KG1 (cell line): Measurements from ENCODE around the gene ERBIN.
"Not testable (repeated sequence)": the region's sequence is repeated elsewhere in the genome, so short reads cannot be mapped to it uniquely, and the experiment has no call there.

ENCODE experiments used
- DNase-seq: peaks from one replicate; lab custom pipeline; 2025; lab: John Stamatoyannopoulos, UW

Gene ERBIN

DNA sequence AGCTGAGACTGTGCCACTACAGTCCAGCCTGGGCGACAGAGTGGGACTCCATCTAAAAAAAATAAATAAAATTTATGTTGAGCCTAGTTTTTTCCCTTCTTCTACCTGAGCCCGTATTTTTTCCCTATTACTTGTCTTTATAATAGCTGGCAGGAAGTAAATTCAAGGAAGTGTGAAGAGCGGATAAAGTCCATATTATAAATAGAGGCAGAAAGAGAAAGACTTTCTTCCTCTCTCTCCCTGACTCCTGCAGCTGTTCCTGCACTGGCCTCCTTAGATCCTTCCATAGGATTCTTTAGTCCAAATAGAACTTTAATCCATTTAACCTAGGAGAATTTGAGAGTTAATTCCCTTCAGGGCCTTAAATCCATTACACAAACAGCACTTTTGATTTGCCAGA lies 10.3 kb upstream of the ERBIN start:
- DNase-seq, result no peak

DNA sequence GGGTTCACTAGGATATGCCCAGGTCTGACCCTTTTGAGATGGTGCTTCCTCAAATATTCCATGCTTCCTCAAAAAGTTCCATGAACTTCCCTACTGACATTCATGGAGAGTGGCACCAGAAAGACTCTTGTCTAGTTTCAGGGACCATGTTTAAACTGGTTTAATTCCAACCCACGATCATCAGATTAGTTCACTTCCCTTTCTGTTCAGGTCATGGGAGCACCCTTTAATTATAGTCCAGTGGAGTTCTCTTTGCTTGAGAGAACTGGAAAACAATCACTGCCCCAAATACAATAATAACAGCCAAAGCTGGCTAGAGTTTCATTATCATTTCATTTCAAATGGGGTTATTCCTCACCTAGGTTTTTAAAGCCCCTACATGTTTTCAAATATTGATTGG lies 9.7 kb upstream of the ERBIN start:
- no peak for DNase-seq

DNA sequence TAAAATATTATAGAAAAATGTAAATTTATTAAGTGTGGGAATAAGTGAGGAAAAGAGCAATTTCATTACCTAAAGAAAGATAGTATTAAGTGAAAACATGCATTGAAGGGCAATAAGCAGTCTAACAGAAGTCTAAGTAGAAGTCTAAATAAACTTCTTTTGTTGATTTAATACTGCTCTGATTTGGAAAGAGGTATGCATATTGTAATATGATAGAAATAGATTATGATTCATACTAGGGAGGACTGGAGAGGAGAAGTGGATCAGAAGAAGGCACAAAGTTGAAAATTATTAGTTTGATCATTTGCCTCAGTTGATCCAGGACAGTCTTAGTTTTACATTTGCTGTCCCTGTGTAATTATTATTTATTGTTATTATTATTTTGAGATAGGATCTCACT lies 6.6 kb upstream of the ERBIN start:
- no peak for DNase-seq

DNA sequence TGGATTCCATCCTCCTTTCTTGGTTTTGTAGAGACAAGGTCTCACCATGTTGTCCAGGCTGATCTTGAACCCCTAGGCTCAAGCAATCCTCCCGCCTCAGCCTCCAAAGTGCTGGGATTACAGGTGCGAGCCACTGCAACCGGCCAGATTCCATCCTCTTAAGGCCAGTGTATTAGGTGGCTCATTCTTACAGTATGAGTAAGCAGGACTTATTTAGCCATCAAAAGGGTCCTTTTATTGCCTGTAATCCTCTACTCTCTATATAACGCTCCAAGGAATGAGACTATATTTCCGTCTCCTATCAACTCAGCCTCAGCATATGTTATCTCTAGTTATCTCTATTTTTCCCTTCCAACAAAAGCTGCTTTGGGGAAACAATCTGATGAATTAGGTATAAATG lies 3.0 kb upstream of the ERBIN start:
- DNase-seq, result no peak

DNA sequence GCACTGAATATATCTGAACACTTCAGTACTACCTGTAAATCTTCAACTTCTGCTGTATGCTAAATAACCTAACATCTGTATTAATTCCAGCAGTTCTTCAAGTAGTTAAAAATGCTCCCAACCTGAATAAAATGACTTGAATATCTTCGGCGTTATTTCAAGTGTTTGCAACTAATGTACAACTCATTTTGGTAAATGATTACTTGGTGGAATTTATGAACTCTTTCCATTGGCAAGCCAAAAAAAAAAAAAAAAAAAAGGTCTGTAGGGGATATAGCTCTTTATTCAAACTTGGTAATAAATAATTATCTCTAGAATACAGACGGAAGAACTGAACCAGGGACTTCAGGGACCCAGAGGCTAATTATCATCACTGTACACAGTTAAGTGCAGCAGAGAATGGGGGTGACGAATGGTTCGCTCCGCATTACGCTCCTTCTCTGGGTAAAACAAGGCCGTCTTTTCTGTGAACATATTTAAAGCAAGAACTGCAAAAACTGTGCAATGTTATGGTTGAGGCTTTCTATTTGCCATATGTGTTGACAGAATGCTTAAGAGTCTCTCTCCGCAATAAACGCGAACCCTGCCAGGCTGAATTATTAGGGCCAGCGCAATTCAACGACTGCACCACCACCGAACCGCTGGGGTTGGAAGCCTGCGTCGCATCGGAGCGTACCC lies 1.9 kb upstream of the ERBIN start:
- no peak for DNase-seq

DNA sequence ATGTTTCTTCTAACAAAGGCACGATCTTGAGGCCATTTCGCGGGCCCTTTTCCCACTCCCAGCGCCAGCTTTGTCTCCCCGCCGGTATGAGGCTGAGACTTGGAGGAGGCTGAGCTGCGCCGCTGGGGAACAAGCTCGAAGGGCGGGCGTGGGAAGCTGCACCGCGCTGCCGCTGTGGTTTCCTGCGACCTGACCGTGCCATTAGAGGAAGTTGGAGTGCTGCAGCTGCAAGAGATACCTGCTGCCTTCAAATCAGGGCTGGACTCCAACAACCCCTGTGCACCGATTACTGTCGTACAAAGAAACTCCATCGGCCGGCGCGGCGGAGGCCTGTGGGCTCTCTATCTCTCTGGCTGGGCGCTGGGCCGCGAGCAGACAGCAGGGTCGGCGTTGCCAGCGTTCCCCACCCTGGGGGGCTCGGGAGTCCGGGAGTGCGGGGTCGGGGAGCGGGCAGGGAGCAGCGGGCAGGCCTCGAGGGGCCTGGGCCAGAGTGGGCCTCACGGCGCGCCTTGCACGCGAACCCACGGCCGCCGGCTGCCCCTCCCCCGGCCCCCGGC lies 1.3 kb upstream of the ERBIN start:
- peak; percentile 85 for DNase-seq

DNA sequence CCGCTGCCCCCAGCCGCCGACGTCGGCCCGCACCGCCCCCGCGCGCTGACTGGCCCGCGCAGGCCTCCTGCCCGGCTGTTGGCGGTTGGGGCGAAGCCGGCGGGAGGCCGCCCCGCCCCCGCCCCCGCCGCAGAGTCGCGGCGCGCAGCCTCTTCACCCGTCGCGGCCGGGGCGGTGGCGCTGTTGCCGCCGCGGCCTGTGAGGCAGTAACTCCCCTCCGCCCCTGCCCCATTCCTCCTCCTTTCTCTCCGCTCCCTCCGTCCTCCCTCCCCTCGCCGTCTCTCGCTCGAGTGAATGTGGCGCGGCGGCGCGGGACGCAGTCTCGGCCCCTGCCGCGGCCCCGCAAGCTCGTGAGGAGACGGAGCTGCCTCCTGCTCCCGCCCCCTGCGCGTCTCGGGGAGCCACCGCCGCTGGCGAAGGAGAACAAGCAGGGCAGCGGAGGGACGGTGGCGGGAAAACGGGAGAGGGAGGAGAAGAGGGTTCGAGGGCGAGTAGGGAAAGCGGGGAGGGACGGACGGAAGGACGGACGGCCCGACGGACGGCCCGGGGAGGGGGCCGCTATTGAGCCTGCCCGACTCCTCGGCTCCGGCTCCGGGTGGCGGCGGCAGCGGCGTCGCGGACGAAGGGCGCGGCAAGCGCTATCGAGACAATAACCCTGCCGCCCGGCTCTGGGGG lies 637 bp upstream of the ERBIN start:
- peak; percentile 56 for DNase-seq

DNA sequence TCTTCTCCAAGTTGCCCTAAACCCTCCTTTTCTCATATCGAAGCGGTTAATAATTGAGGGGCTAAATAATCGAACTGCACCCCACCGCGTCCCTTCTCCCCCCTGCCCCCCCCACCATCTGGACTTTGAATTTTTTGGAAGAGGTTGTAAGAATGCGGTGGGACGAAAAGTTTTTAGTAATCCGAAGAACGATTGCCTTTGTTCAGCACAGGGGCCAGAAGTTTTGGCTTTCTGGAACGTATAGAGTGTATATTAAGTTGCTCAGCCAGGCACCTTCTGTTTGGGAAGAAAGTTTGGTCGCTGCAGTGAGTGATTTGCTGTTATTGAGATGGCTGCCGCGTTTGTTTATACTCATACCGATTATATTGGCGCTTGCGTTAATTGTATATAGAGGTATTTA lies 518 bp downstream of the ERBIN start:
- peak; percentile 25 for DNase-seq

DNA sequence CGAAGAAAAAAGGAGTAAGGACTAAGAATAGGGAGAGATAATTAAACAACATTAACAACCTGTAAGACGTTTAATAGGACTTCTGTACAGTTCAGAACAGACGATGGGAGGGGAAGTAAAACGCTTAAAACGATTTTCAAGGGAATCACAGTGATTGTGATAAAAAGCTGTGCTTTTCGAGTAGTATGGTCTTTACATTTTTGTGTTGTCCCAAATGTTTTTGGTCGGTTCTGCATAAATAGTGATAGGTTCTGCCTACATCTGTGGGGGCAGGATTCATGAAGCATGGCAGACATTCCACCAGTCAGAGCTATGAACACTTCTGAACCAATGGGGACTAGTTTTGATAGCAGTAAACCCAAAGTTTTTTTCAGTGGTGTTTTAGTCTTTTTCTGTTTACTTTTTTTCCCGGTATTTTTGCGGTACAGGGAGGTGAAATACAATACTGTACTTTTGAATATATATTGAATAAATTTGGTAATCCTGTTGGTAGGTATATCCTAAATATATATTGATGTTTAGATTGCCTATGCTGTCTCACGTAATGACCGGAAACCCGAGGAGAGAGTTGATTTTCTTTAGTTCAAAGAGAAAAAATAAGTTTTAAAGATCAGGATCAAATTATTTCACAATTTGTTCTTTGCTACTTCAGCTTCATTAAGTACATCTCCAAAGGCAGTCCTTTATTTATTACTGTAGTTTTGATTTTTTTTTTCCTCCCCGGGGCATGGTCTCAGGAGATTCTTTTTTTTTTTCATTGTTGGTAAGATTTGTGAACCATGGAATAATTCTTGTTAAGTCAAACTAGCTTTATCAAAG lies 1.3 kb downstream of the ERBIN start:
- peak; percentile 40 for DNase-seq

DNA sequence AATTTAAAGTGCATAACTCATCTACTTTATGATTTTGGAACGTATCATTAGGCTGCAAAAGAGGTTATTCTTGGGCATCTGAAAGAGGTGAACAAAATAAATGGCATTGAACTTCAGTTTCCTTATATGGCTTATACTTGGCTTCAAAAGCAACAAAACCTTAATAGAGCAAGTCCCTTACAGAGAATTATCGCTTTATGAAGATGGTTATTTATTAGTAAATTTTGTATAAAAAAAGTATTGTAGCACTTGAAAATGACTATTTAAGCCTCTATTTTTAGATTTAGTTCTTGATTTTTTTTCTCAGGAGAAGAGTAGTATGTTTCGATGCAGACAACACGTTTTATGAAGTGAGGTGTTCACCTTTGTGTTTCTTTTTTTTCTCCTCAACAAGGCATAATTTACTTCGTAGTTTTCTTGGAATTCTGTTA lies 2.0 kb downstream of the ERBIN start:
- no peak for DNase-seq

DNA sequence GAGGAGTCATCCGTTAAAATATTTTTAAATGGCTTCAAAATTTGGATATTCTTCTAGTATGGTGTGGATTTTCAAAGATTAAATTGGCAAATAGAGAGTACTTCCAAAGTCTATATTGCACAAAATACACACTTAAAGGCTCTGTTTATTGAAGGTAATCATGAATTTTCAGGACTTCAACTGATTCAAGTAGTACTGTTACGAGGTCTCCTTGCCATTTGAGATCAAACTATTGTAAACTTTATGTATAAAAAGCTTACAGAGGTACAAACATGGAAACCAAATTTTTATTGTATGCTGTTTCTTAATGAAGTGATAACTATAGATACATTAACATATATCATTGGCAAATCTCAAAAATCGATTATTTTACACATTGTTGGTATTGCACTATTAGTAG lies 2.5 kb downstream of the ERBIN start:
- DNase-seq, result no peak

DNA sequence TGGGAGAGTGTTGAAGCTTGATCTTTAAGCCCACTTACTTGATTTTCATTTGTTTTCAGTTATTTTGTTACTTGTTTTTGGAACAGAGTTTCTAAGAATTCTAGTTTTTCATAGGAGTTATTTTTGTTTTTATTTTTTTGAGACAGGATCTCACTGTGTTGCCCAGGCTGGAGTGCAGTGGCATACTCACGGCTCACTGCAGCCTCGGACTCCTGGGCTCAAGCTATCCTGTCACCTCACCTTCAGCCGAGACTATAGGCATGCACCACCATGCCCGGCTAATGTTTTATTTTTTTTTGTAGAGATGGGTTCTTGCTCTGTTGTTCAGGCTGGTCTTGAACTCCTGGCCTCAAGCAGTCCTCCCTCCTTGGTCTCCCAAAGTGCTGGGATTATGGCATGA lies 6.3 kb downstream of the ERBIN start:
- DNase-seq, result no peak

DNA sequence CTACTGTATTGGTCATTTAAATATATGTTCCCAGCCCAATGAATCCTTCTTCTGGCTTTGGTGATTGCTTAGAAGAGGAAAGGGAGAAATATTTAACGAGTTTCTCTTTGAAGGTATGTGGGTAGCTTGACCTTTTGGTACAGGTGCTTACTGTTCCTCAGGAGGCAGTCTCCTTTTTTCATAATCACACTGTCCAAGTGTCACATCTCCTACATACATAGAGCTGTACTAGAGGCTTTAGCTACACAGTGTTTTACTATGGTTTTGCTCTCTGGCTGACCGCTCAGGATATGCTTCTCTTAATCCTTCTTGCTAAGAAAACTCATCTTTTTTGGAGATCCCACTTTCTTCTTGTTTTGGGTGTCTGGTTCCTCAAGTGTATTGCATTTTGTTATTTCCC lies 6.9 kb downstream of the ERBIN start:
- no peak for DNase-seq

DNA sequence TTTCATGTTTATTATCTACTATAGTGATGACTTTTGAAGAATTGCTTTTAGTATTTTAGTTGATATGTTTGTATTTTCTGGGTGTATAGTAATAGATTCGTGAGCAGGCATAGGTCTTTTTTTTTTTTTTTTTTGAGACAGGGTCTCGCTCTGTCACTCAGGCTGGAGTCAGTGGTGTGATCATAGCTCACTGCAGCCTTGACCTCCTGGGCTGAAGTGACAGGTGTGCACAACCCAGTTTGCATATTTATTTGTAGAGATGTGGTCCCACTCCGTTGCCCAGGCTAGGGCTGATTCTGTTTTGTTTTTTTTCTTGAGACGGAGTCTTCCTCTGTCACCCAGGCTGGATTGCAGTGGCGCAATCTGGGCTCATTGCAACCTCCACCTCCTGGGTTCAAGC lies 11.9 kb downstream of the ERBIN start:
- DNase-seq, result no peak

DNA sequence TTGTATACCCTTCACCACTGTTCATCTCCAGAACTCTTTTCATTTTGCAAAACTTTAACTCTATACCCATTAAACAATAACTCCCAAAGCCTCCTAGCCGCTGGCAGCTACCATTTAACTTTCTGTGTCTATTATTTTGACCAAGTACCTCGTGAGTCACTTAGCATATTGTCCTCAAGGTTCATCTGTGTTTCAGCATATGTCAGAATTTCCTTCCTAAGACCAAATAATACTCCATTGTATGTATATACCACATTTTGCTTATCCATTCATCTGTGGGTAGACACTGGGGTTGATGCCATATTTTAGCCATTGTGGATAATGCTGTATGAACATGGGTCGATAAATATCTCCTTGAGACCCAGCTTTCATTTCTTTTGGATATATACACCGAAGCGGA lies 17.4 kb downstream of the ERBIN start:
- DNase-seq, result no peak

DNA sequence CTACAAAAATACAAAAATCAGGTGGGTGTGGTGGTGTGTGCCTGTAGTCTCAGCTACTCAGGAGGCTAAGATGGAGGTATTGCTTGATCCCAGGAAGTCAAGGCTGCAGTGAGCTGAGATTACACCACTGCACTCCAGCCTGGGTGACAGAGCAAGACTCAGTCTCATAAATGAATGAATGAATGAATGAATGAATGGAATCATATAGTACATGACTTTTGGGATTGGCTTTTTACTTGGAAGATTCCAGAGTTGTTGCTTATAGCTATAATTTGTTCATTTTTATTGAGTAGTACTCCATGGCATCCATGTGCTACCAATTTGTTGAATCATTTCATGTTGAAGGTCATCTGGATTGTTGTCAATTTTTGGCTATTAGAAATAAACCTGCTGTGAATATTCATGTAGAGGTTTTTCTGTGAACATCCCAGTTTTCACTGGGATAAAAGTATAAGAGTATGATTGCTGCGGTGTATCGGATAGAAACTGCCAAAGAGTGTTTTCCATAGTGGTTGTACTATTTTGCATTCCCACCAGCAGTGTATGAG lies 19.9 kb downstream of the ERBIN start:
- no peak for DNase-seq

DNA sequence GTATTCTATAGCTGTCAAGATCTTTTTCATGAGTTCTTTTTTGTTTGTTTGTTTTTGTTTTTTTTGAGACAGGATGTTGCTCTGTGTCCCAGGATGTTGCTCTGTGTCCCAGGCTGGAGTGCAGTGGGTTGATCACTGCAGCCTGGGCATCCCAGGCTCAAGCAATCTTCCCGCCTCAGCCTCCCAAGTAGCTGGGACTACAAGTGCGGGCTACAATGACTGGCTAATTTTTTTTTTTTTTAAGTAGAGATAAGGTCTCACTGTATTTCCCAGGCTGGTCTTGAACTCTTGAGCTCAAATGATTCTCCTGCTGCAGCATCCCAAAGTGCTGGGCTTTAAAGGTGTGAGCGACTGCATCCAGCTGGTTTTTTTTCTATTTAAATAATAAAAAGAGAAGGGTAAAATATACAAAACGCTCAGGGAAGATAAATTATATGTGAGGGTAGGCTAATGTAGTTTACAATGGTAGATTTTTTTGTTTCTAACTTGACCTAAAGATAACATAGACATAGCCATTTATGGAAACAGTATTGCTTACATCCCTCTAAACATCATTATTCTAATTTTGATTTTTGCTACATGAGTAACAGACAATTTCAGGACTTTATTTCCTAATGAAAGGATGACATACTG lies 21.9 kb downstream of the ERBIN start:
- no peak for DNase-seq

DNA sequence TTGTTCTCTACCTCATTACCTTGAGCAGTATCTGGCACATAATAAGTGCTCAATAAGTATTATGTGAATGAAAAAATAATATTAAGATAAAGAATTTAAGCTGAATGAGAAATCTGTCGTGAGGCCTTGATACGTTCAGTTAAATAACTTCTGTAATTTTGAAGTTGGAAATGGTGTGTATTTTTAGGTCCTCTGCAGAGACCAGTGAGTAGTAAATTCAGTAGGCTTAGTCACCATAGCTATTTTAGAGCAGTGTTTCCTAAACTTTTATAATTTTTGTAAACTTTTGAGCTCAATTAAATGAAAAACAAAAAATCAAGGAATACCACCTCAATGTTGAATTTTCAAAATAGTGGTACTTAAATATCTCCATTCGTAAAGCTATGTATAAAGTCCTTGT lies 25.0 kb downstream of the ERBIN start:
- DNase-seq, result no peak

DNA sequence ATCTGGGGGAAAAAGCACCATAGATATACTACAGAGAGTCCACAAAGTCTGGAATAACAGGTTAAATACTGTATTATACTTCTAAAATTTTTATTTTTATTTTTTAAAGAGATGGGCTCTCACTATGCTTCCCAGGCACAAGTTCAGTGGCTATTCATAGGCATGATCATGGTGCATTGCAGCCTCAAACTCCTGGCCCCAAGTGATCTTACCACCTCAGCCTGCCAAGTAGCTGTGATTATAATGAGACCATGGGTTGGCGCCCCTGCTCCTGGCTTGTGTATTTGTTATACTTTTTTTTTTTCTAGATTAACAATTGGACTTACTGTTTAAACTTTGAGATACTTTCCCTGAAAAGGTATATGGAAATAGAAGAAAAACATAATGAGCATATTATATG lies 25.9 kb downstream of the ERBIN start:
- DNase-seq, result no peak

DNA sequence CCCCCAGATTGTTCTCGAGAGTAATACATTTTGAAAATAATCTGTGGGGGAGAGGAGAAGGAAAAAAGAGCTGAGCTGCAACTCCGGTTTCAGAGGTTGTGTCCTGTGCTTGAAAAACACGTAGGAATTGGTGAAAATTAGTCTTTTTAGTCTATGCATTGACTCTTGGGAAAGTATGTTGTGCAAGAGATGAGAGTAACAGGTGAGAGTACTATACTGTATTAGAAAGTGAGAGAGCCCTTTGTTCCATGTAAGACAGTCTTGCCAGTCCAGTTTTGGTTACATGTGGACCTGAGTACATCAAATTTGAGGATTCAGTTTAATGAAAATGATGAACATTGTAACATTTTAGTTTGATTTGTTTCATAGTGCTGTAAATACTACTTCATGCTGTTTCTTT lies 27.8 kb downstream of the ERBIN start:
- DNase-seq, result no peak

DNA sequence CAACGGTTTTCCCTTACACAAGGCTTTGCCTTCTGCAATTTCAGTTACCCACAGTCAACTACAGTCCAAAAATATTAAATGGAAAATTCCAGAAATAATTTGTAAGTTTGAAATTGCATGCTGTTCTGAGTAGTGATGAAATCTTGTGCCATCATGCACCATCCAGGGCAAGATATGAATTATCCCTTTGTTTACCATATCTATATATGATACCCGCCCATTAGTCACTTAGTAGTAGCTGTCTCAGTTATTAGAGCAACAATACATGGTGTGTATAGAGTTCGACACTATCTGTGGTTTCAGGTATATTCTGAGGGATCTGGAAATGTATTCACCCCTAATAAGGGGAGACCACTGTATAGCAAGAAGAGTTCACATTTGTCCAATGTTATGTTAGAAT lies 29.4 kb downstream of the ERBIN start:
- no peak for DNase-seq

DNA sequence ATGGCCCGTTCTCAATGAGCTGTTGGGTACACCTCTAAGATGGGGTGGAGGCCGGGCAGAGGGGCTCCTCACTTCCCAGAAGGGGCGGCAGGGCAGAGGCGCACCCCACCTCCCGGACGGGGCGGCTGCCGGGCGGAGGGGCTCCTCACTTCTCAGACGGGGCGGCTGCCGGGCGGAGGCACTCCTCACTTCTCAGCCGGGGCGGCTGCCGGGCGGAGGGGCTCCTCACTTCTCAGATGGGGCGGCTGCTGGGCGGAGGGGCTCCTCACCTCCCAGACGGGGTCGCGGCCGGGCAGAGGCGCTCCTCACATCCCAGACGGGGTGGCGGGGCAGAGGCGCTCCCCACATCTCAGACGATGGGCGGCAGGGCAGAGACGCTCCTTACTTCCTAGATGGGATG lies 31.3 kb downstream of the ERBIN start:
- not testable (repeated sequence) for DNase-seq
